Panc1 (cell line): ENCODE data around the gene TCTN3. TPM values are rescaled to one million over a fixed set of nuclear protein-coding genes. Genes with fewer than 3 reads are reported as not detected.
"Not testable (repeated sequence)": the region's sequence is repeated elsewhere in the genome, so short reads cannot be mapped to it uniquely, and the experiment has no call there.

ENCODE experiments used
- ATAC-seq: fragments of 200-7000 bp; cut with Tn5 transposase; 2 replicates; pipeline ENCODE4 v1.9.1; 2020; ENCODE audit warnings: mild to moderate bottlenecking, moderate library complexity
- BruUV-seq: library from RNA; stranded (reverse); fragments of 400-500 nt; replicated peaks from 2 replicates; lab custom pipeline; 2021; lab: Mats Ljungman, UMichigan
- CTCF ChIA-PET: fragments of 300-600 bp; sonication (Branson Sonifier 250); formaldehyde crosslinking; loops from one replicate; lab custom pipeline; 2022; ENCODE audit warnings: antibody characterized with exemption; lab: Charles Lee
- POLR2A ChIA-PET: fragments of 300-600 bp; sonication (Branson Sonifier 250); formaldehyde crosslinking; loops from one replicate; lab custom pipeline; 2022; ENCODE audit warnings: antibody characterized with exemption; lab: Charles Lee
- DNase-seq: peaks from one replicate; pipeline ENCODE4 v3.0.0-alpha.2; 2010; ENCODE audit warnings: low read depth, low spot score
- H3K27ac ChIP-seq: 2 replicates; pipeline ENCODE4 v1.5.1; 2011; ENCODE audit warnings: mild to moderate bottlenecking, low read length, inconsistent platforms
- H3K27me3 ChIP-seq: fragments of 200-500 bp; sonication (Bioruptor generic); 2 replicates; pipeline ENCODE4 v1.6.0; 2014; ENCODE audit warnings: low read length, inconsistent platforms; ENCODE audit not compliant: control insufficient read depth, insufficient read depth
- H3K36me3 ChIP-seq: fragments of 200-500 bp; sonication (Bioruptor generic); 2 replicates; pipeline ENCODE4 v1.5.1; 2014; ENCODE audit warnings: inconsistent platforms, mild to moderate bottlenecking, low read length, moderate library complexity; ENCODE audit not compliant: control insufficient read depth, insufficient read depth
- H3K4me1 ChIP-seq: 2 replicates; pipeline ENCODE4 v1.5.1; 2011; ENCODE audit warnings: inconsistent platforms, mild to moderate bottlenecking, low read length, moderate library complexity; ENCODE audit not compliant: control insufficient read depth, insufficient read depth
- H3K4me3 ChIP-seq, 2 experiments: 2 replicates each; pipeline ENCODE4 v1.5.1; 2011 to 2012; ENCODE audit warnings: low read depth in 2 of 2, low read length in 2 of 2, mild to moderate bottlenecking in 2 of 2, inconsistent platforms in 1 of 2, moderate library complexity in 1 of 2
- H3K9me3 ChIP-seq: fragments of 200-500 bp; sonication (Bioruptor generic); 2 replicates; pipeline ENCODE4 v1.5.1; 2014; ENCODE audit warnings: low read depth, mild to moderate bottlenecking, inconsistent platforms, low read length, moderate library complexity; ENCODE audit not compliant: control insufficient read depth, insufficient read depth
- POLR2AphosphoS5 ChIP-seq: IDR thresholded peaks from 2 replicates; pipeline ENCODE4 v1.6.1; 2012; ENCODE audit warnings: mild to moderate bottlenecking, low read depth, low read length, moderate library complexity
- SIN3A ChIP-seq: IDR thresholded peaks from 2 replicates; pipeline ENCODE4 v1.6.1; 2012; ENCODE audit warnings: low read depth, mild to moderate bottlenecking, low read length, moderate library complexity, borderline replicate concordance; ENCODE audit not compliant: insufficient read depth
- TCF7L2 ChIP-seq: IDR thresholded peaks from 2 replicates; pipeline ENCODE4 v1.6.1; 2011; ENCODE audit warnings: mild to moderate bottlenecking, low read depth, low read length, inconsistent platforms
- in situ Hi-C: cut with HindIII; loops from 2 replicates; pipeline ENCODE4 v1.10.0; 2016; ENCODE audit warnings: low sequenced_read_pairs, low pct_unique_long_range_greater_than_20kb
- intact Hi-C: fragments of 100-400 bp; cut with micrococcal nuclease; formaldehyde crosslinking; loops from one replicate; pipeline ENCODE4 v1.10.0; 2022; ENCODE audit not compliant: unreplicated experiment
- total RNA-seq: library from RNA; stranded (reverse); gene quantifications from one replicate; pipeline ENCODE4 v1.2.1, GENCODE V29; 2021; ENCODE audit not compliant: unreplicated experiment
- TF ChIP-seq, protein P1 (sequence below): fragments of 450-650 bp; IDR thresholded peaks from 2 replicates; pipeline ENCODE4 v1.5.1; 2017; ENCODE audit warnings: mild to moderate bottlenecking
- TF ChIP-seq, protein P2 (sequence below), 2 experiments: IDR thresholded peaks; 2 replicates each; pipeline ENCODE4 v1.6.1; 2011 to 2012; ENCODE audit warnings: low read depth in 2 of 2, control low read depth in 1 of 2, low read length in 1 of 2, mild to moderate bottlenecking in 1 of 2, moderate library complexity in 1 of 2; ENCODE audit not compliant: insufficient read depth in 1 of 2

Gene TCTN3
- total RNA-seq, 1 experiment from 2014 or later = 56.6 TPM

DNA sequence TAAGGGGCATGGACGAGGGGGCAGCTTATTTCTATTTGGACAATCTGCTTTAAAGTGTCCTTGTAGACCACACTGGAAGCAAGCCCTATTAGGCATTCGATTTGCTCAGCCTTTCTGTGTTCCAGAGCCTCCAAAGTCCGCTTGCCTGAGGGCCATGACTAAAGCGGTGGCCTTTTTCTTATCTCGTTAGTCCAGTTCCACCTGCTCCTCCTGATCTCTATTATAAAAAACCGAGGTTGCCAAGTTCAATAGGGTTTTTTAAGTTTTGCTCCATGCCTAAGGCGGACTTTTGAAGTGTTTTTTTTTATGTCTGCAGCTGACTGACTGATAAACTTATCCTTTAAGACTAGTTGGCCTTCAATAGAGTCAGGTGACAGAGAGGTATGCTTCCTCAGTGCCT, 27.0 kb upstream of the TCTN3 start:
- DNase-seq, intact Hi-C loops, BruUV-seq: not testable (repeated sequence)

DNA sequence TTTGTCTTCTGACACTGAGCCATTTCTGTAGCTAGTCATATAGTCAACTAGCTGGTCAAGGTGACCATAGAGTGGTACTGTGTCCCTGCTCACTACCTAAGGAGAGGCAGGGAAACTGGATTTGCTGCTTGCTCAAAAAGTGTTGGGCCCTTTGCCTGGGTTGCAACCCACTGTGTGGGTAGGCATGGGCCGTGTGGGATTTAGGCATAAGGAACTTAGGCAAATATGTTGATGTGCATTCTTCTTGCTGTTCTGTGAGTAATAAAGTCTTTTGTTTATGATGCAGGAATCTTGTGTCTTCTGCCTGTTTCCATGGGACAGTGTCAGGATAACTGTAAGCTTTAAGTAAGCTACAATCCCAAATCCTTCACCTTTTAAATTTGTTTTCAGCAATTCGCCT, 23.1 kb upstream of the TCTN3 start:
- CTCF ChIA-PET = no interaction called here
- Histone ChIP-seq H3K36me3 (no peaks in the 10 kb centered on the region), H3K27ac (no peak overlapping the region), H3K4me3 (no peak overlapping the region), H3K27me3 (peaks cover 2% of the 10 kb centered on the region; the same call in 1 of the 2 replicates), H3K9me3 (no peaks in the 10 kb centered on the region), H3K4me1 (no peaks in the 10 kb centered on the region)
- TF ChIP-seq, protein P1, sequence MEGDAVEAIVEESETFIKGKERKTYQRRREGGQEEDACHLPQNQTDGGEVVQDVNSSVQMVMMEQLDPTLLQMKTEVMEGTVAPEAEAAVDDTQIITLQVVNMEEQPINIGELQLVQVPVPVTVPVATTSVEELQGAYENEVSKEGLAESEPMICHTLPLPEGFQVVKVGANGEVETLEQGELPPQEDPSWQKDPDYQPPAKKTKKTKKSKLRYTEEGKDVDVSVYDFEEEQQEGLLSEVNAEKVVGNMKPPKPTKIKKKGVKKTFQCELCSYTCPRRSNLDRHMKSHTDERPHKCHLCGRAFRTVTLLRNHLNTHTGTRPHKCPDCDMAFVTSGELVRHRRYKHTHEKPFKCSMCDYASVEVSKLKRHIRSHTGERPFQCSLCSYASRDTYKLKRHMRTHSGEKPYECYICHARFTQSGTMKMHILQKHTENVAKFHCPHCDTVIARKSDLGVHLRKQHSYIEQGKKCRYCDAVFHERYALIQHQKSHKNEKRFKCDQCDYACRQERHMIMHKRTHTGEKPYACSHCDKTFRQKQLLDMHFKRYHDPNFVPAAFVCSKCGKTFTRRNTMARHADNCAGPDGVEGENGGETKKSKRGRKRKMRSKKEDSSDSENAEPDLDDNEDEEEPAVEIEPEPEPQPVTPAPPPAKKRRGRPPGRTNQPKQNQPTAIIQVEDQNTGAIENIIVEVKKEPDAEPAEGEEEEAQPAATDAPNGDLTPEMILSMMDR = no peak
- TF ChIP-seq, protein P2, sequence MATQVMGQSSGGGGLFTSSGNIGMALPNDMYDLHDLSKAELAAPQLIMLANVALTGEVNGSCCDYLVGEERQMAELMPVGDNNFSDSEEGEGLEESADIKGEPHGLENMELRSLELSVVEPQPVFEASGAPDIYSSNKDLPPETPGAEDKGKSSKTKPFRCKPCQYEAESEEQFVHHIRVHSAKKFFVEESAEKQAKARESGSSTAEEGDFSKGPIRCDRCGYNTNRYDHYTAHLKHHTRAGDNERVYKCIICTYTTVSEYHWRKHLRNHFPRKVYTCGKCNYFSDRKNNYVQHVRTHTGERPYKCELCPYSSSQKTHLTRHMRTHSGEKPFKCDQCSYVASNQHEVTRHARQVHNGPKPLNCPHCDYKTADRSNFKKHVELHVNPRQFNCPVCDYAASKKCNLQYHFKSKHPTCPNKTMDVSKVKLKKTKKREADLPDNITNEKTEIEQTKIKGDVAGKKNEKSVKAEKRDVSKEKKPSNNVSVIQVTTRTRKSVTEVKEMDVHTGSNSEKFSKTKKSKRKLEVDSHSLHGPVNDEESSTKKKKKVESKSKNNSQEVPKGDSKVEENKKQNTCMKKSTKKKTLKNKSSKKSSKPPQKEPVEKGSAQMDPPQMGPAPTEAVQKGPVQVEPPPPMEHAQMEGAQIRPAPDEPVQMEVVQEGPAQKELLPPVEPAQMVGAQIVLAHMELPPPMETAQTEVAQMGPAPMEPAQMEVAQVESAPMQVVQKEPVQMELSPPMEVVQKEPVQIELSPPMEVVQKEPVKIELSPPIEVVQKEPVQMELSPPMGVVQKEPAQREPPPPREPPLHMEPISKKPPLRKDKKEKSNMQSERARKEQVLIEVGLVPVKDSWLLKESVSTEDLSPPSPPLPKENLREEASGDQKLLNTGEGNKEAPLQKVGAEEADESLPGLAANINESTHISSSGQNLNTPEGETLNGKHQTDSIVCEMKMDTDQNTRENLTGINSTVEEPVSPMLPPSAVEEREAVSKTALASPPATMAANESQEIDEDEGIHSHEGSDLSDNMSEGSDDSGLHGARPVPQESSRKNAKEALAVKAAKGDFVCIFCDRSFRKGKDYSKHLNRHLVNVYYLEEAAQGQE (IDR thresholded peaks at IDR 0.05; ENCODE audit: insufficient read depth in 1 of 2, low read depth in 2 of 2, low read length in 1 of 2) = no peak
- no peak for TF ChIP-seq SIN3A
- TF ChIP-seq POLR2AphosphoS5 = no peak
- TF ChIP-seq TCF7L2 = no peak
- DNase-seq (no peak), ATAC-seq (no peak)
- POLR2A ChIA-PET = no interaction called here
- no TSS peak for BruUV-seq
- intact Hi-C loops (no loop called here), in situ Hi-C loops (no loop called here)

More for the DNA sequence above, 27.0 kb upstream of the TCTN3 start:
- H3K4me3 ChIP-seq, H3K9me3 ChIP-seq, H3K4me1 ChIP-seq, ATAC-seq, in situ Hi-C loops, H3K36me3 ChIP-seq, H3K27ac ChIP-seq, H3K27me3 ChIP-seq, CTCF ChIA-PET, POLR2A ChIA-PET: not testable (repeated sequence)

DNA sequence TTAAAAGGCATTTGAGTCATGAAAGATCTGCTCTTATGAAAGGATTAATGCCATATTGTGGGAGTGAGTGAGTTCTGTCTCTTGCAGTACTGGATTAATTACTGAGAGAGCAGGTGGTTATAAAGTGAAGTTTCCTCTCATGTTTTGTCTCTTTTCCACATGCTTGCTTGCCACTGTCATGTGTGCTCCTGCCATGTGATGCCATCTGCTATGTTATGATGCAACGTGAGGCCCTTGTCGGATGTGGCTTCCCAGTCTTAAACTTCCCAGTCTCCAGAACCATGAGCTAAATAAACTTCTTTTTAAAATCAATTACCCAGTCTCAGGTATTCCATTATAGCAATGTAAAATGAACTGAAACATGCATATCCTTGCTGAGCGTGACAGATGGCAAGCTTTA, 22.7 kb upstream of the TCTN3 start:
- in situ Hi-C loops (no loop called here), intact Hi-C loops (no loop called here)
- Histone ChIP-seq H3K27me3 (peaks cover 2% of the 10 kb centered on the region; the same call in 1 of the 2 replicates), H3K36me3 (no peaks in the 10 kb centered on the region), H3K4me3 (no peak overlapping the region), H3K4me1 (no peaks in the 10 kb centered on the region), H3K9me3 (no peaks in the 10 kb centered on the region), H3K27ac (no peak overlapping the region)
- TF ChIP-seq POLR2AphosphoS5 (no peak), TCF7L2 (no peak), SIN3A (no peak)
- TF ChIP-seq, protein P2 (IDR thresholded peaks at IDR 0.05; ENCODE audit: insufficient read depth in 1 of 2, low read depth in 2 of 2, low read length in 1 of 2) = no peak
- TF ChIP-seq, protein P1 = no peak
- POLR2A ChIA-PET = no interaction called here
- DNase-seq (no peak), ATAC-seq (no peak)
- CTCF ChIA-PET = interaction anchor here (0.6 kb wide), 1 partner anchor 349 kb away, joined by 5 read pairs; no protein-coding TSS in a partner anchor
- BruUV-seq = no TSS peak
